Measurements from ENCODE around the gene SCAI.

DNA sequence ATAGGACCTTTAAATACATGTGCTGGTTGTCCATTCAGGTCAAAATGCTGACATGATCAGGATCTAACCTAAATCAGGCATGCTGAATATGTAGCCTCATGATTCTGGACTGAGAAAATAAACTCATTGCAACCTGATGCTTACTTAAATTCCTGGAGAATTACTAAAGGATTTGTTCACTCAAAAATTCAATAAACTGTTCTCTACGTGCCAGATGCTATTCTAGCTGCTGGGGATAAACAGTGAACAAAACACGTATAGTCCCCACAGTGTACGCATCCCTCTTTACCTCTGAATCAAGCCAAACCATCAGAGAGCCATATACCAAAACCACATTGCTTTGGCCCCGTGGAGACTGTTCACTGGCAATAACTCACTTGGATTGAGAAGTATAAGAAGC, 6.1 kb downstream of the SCAI start:
- TF ChIP-seq, protein P1, sequence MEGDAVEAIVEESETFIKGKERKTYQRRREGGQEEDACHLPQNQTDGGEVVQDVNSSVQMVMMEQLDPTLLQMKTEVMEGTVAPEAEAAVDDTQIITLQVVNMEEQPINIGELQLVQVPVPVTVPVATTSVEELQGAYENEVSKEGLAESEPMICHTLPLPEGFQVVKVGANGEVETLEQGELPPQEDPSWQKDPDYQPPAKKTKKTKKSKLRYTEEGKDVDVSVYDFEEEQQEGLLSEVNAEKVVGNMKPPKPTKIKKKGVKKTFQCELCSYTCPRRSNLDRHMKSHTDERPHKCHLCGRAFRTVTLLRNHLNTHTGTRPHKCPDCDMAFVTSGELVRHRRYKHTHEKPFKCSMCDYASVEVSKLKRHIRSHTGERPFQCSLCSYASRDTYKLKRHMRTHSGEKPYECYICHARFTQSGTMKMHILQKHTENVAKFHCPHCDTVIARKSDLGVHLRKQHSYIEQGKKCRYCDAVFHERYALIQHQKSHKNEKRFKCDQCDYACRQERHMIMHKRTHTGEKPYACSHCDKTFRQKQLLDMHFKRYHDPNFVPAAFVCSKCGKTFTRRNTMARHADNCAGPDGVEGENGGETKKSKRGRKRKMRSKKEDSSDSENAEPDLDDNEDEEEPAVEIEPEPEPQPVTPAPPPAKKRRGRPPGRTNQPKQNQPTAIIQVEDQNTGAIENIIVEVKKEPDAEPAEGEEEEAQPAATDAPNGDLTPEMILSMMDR (IDR thresholded peaks at IDR 0.05) = no peak
- no peak for TF ChIP-seq POLR2A (IDR thresholded peaks at IDR 0.05)

Measured in ovary (tissue), 3 donors.